ENCODE measurements around the gene AMZ2. TPM values are rescaled to one million over a fixed set of nuclear protein-coding genes. Genes with fewer than 3 reads are reported as not detected.
A peak's percentile ranks its signal among the peaks of the same experiment; 100 is the strongest.
"Not testable (repeated sequence)": the region's sequence is repeated elsewhere in the genome, so short reads cannot be mapped to it uniquely, and the experiment has no call there.

AMZ2 gene
- total RNA-seq, 1 experiment from 2014 or later, result 136 TPM

- H2AFZ ChIP-seq (ENCODE audit: low read length); H3K9me3 ChIP-seq (ENCODE audit: low read length); H3K9me2 ChIP-seq (replicated peaks; ENCODE audit: insufficient read depth, low read length); H3K9ac ChIP-seq (ENCODE audit: low read length); H3K27ac ChIP-seq (ENCODE audit: low read length); H3K4me3 ChIP-seq (ENCODE audit: low read length); H3K27me3 ChIP-seq (ENCODE audit: low read length); H3K4me2 ChIP-seq (ENCODE audit: low read depth, low read length, poor library complexity, severe bottlenecking); DNase-seq; H4K20me1 ChIP-seq (ENCODE audit: insufficient read depth, low read depth, low read length): not testable (repeated sequence)
- Histone ChIP-seq H3K36me3 (ENCODE audit: insufficient read depth, low read length) (peaks cover 14% of the 10 kb centered on the region; the same call in 1 of the 2 replicates), H3K4me1 (ENCODE audit: low read length) (peaks cover 37% of the 10 kb centered on the region), H3K79me2 (ENCODE audit: low read length) (peaks cover 73% of the 10 kb centered on the region)
These were observed 32.4 kb upstream of the AMZ2 start for GRCh38 chr17:68215453-68215852.

- not testable (repeated sequence) for H3K9me2 ChIP-seq (replicated peaks; ENCODE audit: insufficient read depth, low read length); DNase-seq; H3K4me3 ChIP-seq (ENCODE audit: low read length); H3K9me3 ChIP-seq (ENCODE audit: low read length); H3K4me2 ChIP-seq (ENCODE audit: low read depth, low read length, poor library complexity, severe bottlenecking); H3K9ac ChIP-seq (ENCODE audit: low read length); H3K27me3 ChIP-seq (ENCODE audit: low read length); H4K20me1 ChIP-seq (ENCODE audit: insufficient read depth, low read depth, low read length); H2AFZ ChIP-seq (ENCODE audit: low read length)
- Histone ChIP-seq H3K4me1 (ENCODE audit: low read length) (peaks cover 29% of the 10 kb centered on the region), H3K79me2 (ENCODE audit: low read length) (peaks cover 65% of the 10 kb centered on the region), H3K27ac (ENCODE audit: low read length) (peak overlapping the region; percentile 70), H3K36me3 (ENCODE audit: insufficient read depth, low read length) (peaks cover 11% of the 10 kb centered on the region; the same call in 1 of the 2 replicates)
These were observed 28.4 kb upstream of the AMZ2 start for GRCh38 chr17:68219429-68219828.

- Histone ChIP-seq H3K79me2 (ENCODE audit: low read length) (peaks cover 61% of the 10 kb centered on the region), H3K4me1 (ENCODE audit: low read length) (peaks cover 36% of the 10 kb centered on the region), H3K27ac (ENCODE audit: low read length) (peak overlapping the region; percentile 70), H3K36me3 (ENCODE audit: insufficient read depth, low read length) (peaks cover 11% of the 10 kb centered on the region; the same call in 1 of the 2 replicates)
- not testable (repeated sequence) for H3K9me2 ChIP-seq (replicated peaks; ENCODE audit: insufficient read depth, low read length); H2AFZ ChIP-seq (ENCODE audit: low read length); H3K9ac ChIP-seq (ENCODE audit: low read length); H4K20me1 ChIP-seq (ENCODE audit: insufficient read depth, low read depth, low read length); H3K9me3 ChIP-seq (ENCODE audit: low read length); DNase-seq; H3K4me2 ChIP-seq (ENCODE audit: low read depth, low read length, poor library complexity, severe bottlenecking); H3K27me3 ChIP-seq (ENCODE audit: low read length); H3K4me3 ChIP-seq (ENCODE audit: low read length)
These were observed 27.7 kb upstream of the AMZ2 start for GRCh38 chr17:68220186-68220585.

- not testable (repeated sequence) for H3K9me3 ChIP-seq (ENCODE audit: low read length); H3K9ac ChIP-seq (ENCODE audit: low read length); H3K4me2 ChIP-seq (ENCODE audit: low read depth, low read length, poor library complexity, severe bottlenecking); H2AFZ ChIP-seq (ENCODE audit: low read length); H3K27ac ChIP-seq (ENCODE audit: low read length); H4K20me1 ChIP-seq (ENCODE audit: insufficient read depth, low read depth, low read length); H3K9me2 ChIP-seq (replicated peaks; ENCODE audit: insufficient read depth, low read length); DNase-seq; H3K27me3 ChIP-seq (ENCODE audit: low read length); H3K4me3 ChIP-seq (ENCODE audit: low read length)
- peaks cover 65% of the 10 kb centered on the region for H3K79me2 ChIP-seq (ENCODE audit: low read length)
- H3K36me3 ChIP-seq (ENCODE audit: insufficient read depth, low read length), result peaks cover 11% of the 10 kb centered on the region; the same call in 1 of the 2 replicates
- peaks cover 42% of the 10 kb centered on the region for H3K4me1 ChIP-seq (ENCODE audit: low read length)
These were observed 27.1 kb upstream of the AMZ2 start for GRCh38 chr17:68220786-68221185.

- Histone ChIP-seq H3K27ac (ENCODE audit: low read length) (peak overlapping the region; percentile 50), H3K36me3 (ENCODE audit: insufficient read depth, low read length) (peaks cover 11% of the 10 kb centered on the region; the same call in 1 of the 2 replicates), H3K9ac (ENCODE audit: low read length) (no peak overlapping the region), H3K27me3 (ENCODE audit: low read length) (no peaks in the 10 kb centered on the region), H2AFZ (ENCODE audit: low read length) (no peak overlapping the region), H3K9me2 (replicated peaks; ENCODE audit: insufficient read depth, low read length) (no peaks in the 10 kb centered on the region), H3K4me1 (ENCODE audit: low read length) (peaks cover 52% of the 10 kb centered on the region), H3K9me3 (ENCODE audit: low read length) (no peaks in the 10 kb centered on the region), H3K4me2 (ENCODE audit: low read depth, low read length, poor library complexity, severe bottlenecking) (no peak overlapping the region), H3K4me3 (ENCODE audit: low read length) (no peak overlapping the region), H3K79me2 (ENCODE audit: low read length) (peaks cover 65% of the 10 kb centered on the region), H4K20me1 (ENCODE audit: insufficient read depth, low read depth, low read length) (no peaks in the 10 kb centered on the region)
- no peak for DNase-seq
These were observed 26.1 kb upstream of the AMZ2 start for GRCh38 chr17:68221786-68222185.

GRCh38 chr17:68222606-68223005 is 25.2 kb upstream of the AMZ2 start:
- Histone ChIP-seq H3K9ac (ENCODE audit: low read length) (no peak overlapping the region), H2AFZ (ENCODE audit: low read length) (no peak overlapping the region), H3K9me2 (replicated peaks; ENCODE audit: insufficient read depth, low read length) (no peaks in the 10 kb centered on the region), H3K4me3 (ENCODE audit: low read length) (no peak overlapping the region), H3K4me2 (ENCODE audit: low read depth, low read length, poor library complexity, severe bottlenecking) (no peak overlapping the region), H3K27ac (ENCODE audit: low read length) (peak overlapping the region; percentile 66), H3K79me2 (ENCODE audit: low read length) (peaks cover 59% of the 10 kb centered on the region), H3K27me3 (ENCODE audit: low read length) (no peaks in the 10 kb centered on the region), H3K9me3 (ENCODE audit: low read length) (no peaks in the 10 kb centered on the region), H4K20me1 (ENCODE audit: insufficient read depth, low read depth, low read length) (no peaks in the 10 kb centered on the region), H3K36me3 (ENCODE audit: insufficient read depth, low read length) (peaks cover 11% of the 10 kb centered on the region; the same call in 1 of the 2 replicates), H3K4me1 (ENCODE audit: low read length) (peaks cover 50% of the 10 kb centered on the region)
- no peak for DNase-seq

GRCh38 chr17:68225055-68225454 is 22.8 kb upstream of the AMZ2 start:
- DNase-seq, result peak; percentile 85
- Histone ChIP-seq H3K9ac (ENCODE audit: low read length) (peak overlapping the region; percentile 42), H3K4me1 (ENCODE audit: low read length) (peaks cover 56% of the 10 kb centered on the region), H3K27ac (ENCODE audit: low read length) (peak overlapping the region; percentile 91), H3K4me3 (ENCODE audit: low read length) (peak overlapping the region; percentile 30; the same call in 1 of the 2 replicates), H3K4me2 (ENCODE audit: low read depth, low read length, poor library complexity, severe bottlenecking) (peak overlapping the region; percentile 61), H3K79me2 (ENCODE audit: low read length) (peaks cover 57% of the 10 kb centered on the region)
- H3K9me2 ChIP-seq (replicated peaks; ENCODE audit: insufficient read depth, low read length); H3K9me3 ChIP-seq (ENCODE audit: low read length); H4K20me1 ChIP-seq (ENCODE audit: insufficient read depth, low read depth, low read length); H2AFZ ChIP-seq (ENCODE audit: low read length); H3K36me3 ChIP-seq (ENCODE audit: insufficient read depth, low read length); H3K27me3 ChIP-seq (ENCODE audit: low read length): not testable (repeated sequence)

GRCh38 chr17:68228039-68228680 is 19.7 kb upstream of the AMZ2 start:
- not testable (repeated sequence) for H3K4me2 ChIP-seq (ENCODE audit: low read depth, low read length, poor library complexity, severe bottlenecking); H2AFZ ChIP-seq (ENCODE audit: low read length); DNase-seq; H3K36me3 ChIP-seq (ENCODE audit: insufficient read depth, low read length); H3K9me2 ChIP-seq (replicated peaks; ENCODE audit: insufficient read depth, low read length); H4K20me1 ChIP-seq (ENCODE audit: insufficient read depth, low read depth, low read length); H3K4me3 ChIP-seq (ENCODE audit: low read length); H3K27me3 ChIP-seq (ENCODE audit: low read length); H3K9me3 ChIP-seq (ENCODE audit: low read length)
- H3K27ac ChIP-seq (ENCODE audit: low read length), result peak overlapping the region; percentile 58
- H3K79me2 ChIP-seq (ENCODE audit: low read length), result peaks cover 60% of the 10 kb centered on the region
- H3K4me1 ChIP-seq (ENCODE audit: low read length), result peaks cover 44% of the 10 kb centered on the region
- peak overlapping the region; percentile 29; the same call in 1 of the 2 replicates for H3K9ac ChIP-seq (ENCODE audit: low read length)

Measured in Karpas-422 (cell line).